HG02870 (cell line): ENCODE results near the gene KLHDC8B.

Experiments
- ATAC-seq: cut with Tn5 transposase; IDR thresholded peaks from one replicate; pipeline ENCODE4 v1.9.1; 2021; ENCODE audit warnings: mild to moderate bottlenecking, moderate library complexity; ENCODE audit not compliant: unreplicated experiment

KLHDC8B gene

GRCh38 chr3:49158103-49158709 lies 13.2 kb upstream of the KLHDC8B start:
- no peak for ATAC-seq

GRCh38 chr3:49158792-49159191 lies 12.6 kb upstream of the KLHDC8B start:
- no peak for ATAC-seq

GRCh38 chr3:49161197-49161596 lies 10.2 kb upstream of the KLHDC8B start:
- ATAC-seq = no peak

GRCh38 chr3:49161808-49162530 lies 9.4 kb upstream of the KLHDC8B start:
- ATAC-seq = no peak

- no peak for ATAC-seq
These were observed 8.5 kb upstream of the KLHDC8B start for GRCh38 chr3:49162751-49163419.

GRCh38 chr3:49163609-49164008 lies 7.8 kb upstream of the KLHDC8B start:
- no peak for ATAC-seq

GRCh38 chr3:49164983-49165720 lies 6.2 kb upstream of the KLHDC8B start:
- no peak for ATAC-seq

- ATAC-seq = no peak
These were observed 5.3 kb upstream of the KLHDC8B start, which contains the start of gene CCDC71 for GRCh38 chr3:49165771-49166751. TSS of gene CCDC71 (minus strand) at chr3:49166331. CDS start at chr3:49164208, 2,123 bp downstream.

- no peak for ATAC-seq
These were observed 4.4 kb upstream of the KLHDC8B start for GRCh38 chr3:49166752-49167556.

- no peak for ATAC-seq
These were observed 667 bp upstream of the KLHDC8B start for GRCh38 chr3:49170744-49171118.

- ATAC-seq = no peak
These were observed 540 bp downstream of the KLHDC8B start for GRCh38 chr3:49171775-49172500.

GRCh38 chr3:49172551-49173041 lies 1.2 kb downstream of the KLHDC8B start:
- ATAC-seq = no peak

GRCh38 chr3:49173116-49173791 lies 1.9 kb downstream of the KLHDC8B start:
- ATAC-seq = no peak

- no peak for ATAC-seq
These were observed 2.4 kb downstream of the KLHDC8B start for GRCh38 chr3:49173792-49174170.

GRCh38 chr3:49174397-49174985 lies 3.1 kb downstream of the KLHDC8B start:
- ATAC-seq = no peak

GRCh38 chr3:49175530-49175929 lies 4.1 kb downstream of the KLHDC8B start:
- no peak for ATAC-seq

- ATAC-seq = no peak
These were observed 5.7 kb downstream of the KLHDC8B start for GRCh38 chr3:49177073-49177472.

GRCh38 chr3:49180116-49180515 lies 8.7 kb downstream of the KLHDC8B start:
- no peak for ATAC-seq
